ENCODE results near the gene IMMP2L.

Gene IMMP2L

DNA sequence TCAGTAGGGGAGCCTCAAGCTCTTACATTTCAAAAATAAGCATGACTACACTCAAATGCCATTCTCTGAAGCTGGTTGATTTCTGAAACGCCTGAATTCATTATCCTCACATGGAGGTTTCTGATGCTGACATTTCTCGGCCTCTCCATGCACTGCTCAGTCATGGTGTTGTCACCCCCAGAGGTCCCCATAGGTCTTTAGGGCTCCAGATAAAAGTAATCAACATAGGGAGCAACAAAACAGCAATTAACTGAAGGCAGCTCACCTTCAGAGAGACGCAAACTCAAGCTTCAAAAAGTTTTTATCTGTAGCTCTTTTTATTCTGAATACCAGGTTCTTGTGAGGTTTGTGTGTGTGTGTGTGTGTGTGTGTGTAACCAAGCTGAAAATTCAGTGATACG lies 694.5 kb downstream of the IMMP2L start:
- no peak for DNase-seq (ENCODE audit: low read depth)

DNA sequence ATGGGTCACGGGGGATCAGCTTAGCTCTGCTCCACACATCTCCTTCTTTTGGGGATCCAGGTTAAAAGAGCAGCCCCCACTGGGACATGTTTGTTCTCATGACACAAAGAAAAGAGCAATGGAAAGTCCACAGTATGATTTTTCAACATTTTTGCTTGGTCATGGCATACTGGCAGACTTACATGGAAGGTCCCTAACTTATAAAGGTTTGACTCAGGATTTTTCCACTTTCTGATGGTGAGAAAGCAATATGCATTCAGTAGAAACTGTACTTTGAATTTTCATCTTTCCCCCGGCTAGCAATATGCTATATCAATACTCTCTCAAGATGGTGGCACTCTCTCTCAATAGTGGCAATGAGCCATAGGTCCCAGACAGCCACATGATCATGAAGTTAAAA lies 699.0 kb downstream of the IMMP2L start:
- DNase-seq (ENCODE audit: low read depth), result no peak

DNA sequence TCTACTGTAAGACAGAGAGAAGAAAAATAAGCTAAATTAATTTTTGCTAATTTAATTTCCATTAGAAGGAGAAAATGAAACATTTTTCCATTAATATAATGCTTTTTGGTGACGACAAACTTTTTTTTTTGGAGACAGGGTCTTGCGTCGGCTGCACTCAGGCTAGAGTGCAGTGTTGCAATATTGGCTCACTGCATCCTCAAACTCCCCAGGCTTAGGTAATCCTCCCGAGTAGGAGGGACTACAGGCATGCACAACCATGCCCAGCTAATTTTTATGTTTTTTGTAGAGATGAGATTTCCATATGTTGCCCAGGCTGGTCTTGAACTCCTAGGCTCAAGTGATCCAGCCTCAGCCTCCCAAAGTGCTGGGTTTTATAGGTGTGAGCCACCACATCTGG lies 701.1 kb downstream of the IMMP2L start:
- DNase-seq (ENCODE audit: low read depth), result no peak

DNA sequence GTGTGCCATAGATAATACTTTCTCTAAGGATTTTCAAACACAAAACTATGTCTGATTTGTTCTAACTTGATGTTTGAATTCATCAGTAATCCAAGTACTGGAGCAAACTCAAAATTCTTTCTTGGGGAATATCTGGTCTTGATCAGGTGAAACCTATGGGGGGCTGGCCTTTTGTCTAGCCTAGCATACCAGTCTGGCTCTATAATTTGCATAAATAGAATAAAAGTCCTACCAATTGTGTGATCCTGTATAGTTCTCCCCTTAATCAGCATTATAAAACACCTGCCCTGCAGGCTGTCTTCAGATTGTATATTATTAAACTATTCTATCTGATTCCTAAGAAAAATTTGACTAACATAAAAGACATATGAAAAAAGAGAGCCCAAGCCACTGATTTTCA lies 705.2 kb downstream of the IMMP2L start:
- DNase-seq (ENCODE audit: low read depth), result no peak

DNA sequence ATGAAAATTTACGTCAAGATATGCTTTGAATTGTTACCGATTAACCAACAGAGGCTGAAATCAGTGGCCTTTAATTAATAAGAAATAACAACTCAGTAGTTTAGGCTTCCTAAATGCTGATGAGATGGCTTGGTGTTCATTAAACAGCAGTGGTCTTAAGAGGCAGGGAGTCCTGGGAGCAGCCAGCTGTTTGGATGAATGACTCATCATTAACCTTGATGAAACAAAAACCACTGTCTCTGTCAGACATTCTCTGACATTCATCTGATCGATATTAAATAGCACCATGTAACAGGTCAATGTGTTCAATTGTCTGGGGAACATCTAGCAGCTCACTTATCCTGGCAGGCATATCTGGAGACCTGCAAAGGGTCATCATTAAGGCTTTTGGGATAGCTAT lies 705.6 kb downstream of the IMMP2L start:
- DNase-seq (ENCODE audit: low read depth), result no peak

DNA sequence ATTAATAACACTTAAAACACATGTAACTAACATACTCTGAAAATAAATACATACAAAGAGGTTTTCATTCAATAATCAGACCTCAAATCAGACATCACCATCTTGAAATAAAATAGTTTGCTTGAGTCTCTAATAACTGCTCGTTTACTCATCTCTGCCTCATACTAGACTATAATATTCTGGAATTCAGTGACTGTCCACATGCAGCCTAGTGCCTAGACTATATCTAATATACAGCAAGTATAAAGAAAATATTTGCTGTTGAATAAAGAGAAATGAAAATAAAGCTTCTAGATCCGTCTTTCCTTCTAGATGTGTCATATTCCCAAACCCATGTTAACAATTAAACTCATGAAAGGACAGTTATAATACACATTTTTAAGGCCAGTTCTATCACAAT lies 707.6 kb downstream of the IMMP2L start:
- no peak for DNase-seq (ENCODE audit: low read depth)

DNA sequence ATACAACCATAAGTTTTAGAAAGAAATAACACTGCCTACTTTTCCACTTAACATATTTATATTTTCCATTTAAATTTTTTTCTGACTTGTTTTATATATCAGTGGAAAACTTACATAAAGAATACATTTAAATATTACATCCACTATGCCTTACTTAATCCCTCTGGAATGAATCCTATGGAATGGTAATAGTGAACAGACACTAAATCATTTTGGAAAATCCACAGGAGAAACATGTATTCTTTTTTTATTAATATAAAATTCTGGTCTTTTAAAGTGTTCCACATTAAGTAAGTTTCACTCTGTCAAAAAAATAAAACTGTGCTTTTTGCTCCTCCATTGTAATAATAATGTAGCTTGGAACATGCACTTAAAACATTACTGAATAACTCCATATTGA lies 708.1 kb downstream of the IMMP2L start:
- no peak for DNase-seq (ENCODE audit: low read depth)

DNA sequence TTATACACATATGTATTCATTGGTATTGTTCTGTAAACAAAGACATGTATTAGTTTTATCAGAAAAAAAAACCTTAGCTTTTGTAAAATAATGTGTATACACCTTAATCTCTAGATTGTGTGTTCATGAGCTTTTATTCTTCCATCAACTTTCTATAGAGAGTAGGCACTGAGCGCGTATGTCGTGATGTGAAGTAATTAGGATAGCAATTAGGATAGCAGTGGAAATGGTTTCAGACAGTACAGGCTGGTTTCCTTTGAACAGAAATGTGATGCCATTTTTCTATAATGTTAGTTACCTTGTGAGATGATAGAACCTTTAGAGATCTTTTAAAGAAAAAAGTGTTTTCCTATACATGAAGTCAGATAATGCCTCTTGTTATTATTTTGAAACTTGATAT lies 709.0 kb downstream of the IMMP2L start:
- DNase-seq (ENCODE audit: low read depth), result no peak

DNA sequence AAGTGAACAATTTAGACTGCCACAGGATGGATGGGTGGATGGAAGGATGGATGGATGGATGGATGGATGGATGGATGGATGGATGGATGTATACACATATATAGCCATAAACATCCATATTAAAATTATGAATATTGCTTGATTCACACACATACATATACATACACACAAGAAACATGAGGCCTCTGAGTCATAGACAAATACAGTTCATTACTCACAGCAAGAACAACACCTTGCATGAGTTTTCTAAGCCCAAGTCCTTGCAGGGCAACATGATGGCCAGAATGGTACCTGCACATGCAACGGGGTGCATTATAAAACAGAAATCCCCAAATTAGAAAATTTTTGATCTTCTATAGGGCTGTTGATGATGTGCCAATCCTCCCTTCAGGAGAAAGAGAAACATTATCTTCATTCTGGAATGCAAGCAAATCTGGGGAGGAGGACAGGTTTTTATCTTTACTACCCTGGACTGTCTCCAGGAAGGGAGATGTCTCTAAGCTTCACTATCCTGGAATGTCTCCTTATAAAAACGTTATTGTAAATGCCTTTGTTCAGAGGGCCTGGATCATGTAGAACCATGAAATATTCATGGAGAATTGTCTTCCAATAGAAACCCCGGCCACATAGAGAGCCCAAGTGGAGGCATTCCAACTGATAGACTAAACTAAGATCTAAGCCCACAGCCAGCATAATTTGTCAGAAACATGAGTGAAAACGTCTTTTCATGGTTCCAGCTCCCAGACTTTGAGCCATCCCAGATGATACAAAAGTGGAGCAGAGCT lies 709.9 kb downstream of the IMMP2L start:
- DNase-seq (ENCODE audit: low read depth), result no peak

DNA sequence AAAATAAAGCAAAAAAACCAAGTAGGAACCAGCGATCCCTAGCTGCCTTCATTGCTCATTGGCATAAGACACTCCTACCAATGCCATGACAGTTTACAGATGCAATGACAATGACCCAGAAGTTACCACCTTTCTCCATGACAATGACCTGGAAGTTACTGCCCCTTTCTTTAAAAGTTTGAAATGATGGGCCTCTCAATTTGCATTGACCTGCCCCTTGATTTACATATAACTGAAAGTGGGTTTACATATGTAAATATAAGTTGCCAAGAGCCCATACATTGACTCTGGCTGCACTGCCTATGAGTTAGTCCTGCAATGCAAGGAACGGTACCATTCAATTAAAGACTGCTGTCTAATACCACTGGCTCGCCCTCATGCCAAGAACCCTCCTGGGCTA lies 712.1 kb downstream of the IMMP2L start:
- no peak for DNase-seq (ENCODE audit: low read depth)

DNA sequence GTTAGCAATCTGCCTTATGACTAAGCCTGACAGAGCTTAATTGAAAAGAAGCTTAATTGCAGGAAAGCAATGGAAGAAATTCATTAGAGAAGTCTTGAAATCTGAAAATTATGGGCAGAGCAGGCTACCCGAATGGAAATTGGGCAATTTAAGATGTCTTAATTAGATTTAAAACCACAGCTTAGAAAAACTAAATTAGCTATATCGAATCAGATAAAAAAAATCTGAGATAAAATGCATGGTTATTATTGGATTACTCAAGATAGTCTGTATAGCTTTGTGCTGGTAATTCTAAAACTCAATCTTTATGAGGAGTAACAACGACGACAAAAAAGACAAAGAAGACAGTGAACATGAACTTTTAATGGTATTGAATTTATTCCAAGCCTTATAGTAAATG lies 719.5 kb downstream of the IMMP2L start:
- DNase-seq (ENCODE audit: low read depth), result no peak

DNA sequence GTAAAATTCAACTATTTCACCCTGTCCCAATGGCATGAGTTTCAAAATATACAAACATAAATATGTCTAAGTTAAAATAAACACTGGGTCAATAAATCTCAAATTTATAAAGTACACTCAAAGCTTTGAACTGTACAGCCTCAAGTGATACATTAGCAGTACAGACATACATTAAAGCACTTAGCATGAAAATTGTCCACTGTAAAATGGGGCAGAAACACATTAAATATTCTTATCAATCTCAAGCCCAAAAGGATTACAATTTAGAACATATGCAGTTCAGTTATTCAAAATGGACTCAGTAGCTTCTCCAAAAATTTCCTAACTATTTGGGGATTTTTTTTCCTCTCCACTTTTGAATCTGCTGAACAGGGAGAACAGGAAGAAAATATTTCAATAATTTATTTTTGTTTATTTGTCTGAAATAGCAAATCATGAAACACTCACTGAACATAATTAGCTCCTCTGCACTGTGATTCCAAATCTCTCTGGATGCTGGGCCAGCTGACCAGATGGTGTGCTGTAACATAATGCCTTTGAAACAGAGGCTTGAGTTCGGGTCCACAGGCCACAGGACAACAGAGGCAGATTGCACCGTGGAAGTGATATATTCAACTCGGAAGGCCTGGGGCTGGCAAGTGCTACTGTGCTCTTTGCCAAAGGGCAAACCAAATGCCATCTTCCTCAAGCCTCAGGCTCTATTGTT lies 720.3 kb downstream of the IMMP2L start:
- DNase-seq (ENCODE audit: low read depth), result no peak

DNA sequence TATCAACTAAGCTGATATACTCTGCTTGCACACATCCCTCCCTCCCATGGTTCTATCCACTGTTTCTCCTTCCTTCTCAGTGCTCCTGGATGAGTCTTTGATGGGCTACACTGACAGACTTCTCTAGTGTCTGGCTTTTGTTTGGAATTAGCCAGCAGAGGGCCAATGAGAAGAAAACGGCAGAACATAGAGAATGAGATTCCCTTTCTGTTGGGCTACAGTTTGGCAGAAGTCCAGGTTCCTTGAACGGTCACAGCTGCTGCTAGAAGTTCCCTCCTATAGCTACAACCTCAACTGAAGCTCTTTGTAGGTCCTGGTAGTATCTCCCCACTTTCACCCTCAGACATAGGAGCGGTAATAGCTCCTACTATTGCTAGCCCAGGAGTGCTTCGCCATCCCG lies 722.4 kb downstream of the IMMP2L start:
- DNase-seq (ENCODE audit: low read depth), result no peak

DNA sequence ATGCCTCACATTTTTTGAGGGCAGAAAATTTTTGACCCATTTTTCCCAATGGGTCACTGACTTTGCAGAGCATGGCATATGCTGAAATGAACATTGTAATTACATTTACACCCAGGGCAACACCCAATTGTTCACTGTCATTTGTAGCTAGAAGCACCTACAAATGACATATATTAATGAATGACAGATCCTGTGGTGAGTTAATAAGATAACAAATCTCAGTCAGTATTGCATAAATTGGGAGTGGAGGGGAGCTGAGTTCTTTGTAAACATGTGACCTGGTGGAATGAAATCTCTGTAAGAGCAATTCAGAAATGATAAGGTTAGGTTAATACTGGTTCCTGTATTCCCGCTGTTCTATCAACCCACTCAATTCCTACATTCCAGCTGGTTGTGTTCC lies 726.4 kb downstream of the IMMP2L start:
- no peak for DNase-seq (ENCODE audit: low read depth)

DNA sequence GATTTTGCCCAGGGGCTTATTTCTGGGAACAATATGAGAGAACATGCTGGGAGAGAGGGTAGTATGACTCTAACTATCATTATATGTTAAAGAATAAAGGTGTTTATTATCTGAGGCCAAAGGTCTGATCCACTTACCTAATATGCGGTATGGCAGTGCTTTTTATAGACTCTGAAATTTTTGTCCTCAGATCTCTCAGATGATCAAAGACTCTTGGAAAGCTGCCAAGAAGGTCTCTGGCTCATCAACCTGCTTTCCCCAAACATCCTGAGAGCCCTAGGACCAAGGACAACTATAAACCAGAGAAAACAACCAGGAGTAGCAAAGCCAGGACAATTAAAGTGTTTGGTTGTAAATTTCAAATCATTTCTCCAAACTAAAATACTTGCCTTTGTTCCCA lies 727.1 kb downstream of the IMMP2L start:
- no peak for DNase-seq (ENCODE audit: low read depth)

DNA sequence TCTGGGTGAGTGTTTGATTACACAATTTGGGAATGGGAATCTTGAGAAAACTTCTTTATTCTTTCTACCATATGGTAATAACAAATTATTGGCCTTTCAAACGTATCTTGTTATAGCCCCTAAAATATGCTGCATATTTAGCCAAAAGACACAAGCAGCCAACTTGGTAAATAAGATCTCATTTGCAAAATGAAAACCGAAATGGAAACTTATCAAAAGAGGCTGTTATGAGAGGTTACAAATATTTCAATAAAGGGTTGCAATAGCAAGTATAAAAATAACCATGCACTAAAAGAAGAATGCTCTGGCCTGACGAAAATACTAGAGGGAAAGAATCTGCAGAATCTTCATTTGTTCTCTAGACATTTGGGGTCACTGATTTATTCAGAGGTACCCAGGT lies 730.9 kb downstream of the IMMP2L start:
- DNase-seq (ENCODE audit: low read depth), result no peak

DNA sequence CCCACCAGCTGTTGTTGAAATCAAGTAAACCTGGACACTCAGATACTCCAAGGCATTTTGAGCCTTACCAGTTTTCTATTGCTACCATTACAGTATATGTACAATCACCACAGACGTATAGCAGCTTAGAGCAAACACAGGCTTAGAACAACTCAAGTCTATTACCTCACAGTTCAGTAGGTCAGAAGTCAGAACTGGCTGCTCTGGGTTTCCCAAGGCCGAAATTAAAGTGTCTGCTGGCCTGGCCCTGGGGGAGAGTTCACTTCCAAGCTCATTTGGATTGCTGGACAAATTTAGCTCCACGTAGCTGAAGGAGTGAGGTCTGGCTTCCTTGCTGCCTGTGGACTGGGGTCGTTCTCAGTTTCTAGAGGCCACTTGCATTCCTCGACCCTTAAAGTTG lies 731.5 kb downstream of the IMMP2L start:
- no peak for DNase-seq (ENCODE audit: low read depth)

DNA sequence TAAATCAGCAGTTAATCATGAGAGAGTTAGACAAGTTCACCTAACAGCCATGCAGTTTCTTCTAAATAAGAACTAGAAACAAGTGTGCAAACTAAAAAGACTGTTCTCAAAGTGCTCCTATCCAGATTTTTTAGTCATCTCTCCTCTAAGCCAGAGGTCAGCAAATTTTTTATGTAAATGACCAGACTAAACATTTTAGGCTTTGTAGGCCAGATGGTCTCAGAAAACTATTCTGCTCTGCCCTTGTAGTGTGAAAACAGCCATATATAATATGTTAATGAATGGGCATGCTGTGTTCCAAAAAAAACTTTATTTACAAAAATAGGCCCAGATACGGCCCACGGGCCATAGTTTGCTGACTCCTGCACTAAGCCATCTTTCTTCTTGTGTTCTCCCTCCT lies 734.4 kb downstream of the IMMP2L start:
- no peak for DNase-seq (ENCODE audit: low read depth)

DNA sequence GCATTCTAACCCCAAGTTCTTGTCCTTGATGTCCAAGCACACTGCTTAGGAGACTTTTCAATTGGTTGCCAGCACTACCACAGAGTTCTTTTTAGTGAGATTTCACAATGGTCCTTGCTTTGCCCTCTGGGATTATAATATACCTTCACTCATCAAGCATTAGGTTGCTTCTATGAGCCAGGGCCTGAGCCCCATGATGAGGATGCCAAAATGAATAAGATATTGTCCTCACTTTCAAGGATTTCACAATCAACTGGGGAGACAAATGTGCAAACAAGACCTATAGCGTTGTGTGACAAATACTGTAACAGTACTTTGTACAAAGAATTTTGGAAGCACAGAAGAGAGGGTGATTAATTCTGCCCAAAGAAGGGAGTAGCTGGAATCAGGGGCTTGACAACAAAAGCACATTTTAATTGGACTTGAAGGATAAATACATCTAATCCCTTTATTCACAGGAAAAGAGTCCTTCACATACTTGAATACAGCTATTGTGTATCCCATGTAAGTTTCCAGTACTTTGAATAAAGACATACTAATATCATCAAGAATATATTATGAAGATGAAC lies 734.9 kb downstream of the IMMP2L start:
- DNase-seq (ENCODE audit: low read depth), result no peak

DNA sequence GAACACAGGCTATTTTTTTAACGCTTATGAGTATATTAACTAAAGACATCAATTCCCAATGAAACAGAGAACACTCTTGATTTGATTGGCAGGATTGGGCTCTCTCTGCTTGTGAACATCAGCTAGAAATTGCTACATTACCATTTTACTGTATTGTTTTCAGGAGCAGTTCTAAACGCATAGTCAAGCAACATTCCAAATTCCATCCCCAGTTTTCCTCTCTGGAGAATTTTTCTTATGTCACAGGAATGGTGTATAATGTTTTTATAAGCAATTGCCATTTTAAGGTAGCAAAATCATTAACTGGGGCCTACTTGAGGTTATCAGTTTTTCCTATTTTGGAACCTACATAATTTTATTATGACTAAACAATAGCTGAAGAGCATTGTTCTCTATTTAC lies 748.3 kb downstream of the IMMP2L start:
- DNase-seq (ENCODE audit: low read depth), result no peak

DNA sequence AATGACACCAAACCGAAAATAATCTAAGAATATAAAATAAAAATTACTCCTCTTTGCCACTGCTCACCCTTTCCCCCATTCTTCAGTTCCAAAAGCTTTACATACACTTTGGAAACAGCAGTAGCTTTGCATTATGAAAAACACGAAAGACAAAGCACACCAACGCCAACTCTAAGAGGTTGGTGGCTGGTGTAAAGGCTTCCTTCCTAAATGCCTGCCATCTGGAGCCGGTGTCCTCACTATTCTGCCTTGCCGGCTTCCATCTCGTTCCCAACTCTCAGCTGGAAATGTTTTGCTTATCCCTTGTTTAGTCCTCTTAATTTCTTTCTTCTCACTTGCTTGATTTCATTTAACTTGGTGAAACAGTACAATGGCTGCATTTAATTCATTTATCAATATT lies 752.5 kb downstream of the IMMP2L start:
- DNase-seq (ENCODE audit: low read depth), result no peak

DNA sequence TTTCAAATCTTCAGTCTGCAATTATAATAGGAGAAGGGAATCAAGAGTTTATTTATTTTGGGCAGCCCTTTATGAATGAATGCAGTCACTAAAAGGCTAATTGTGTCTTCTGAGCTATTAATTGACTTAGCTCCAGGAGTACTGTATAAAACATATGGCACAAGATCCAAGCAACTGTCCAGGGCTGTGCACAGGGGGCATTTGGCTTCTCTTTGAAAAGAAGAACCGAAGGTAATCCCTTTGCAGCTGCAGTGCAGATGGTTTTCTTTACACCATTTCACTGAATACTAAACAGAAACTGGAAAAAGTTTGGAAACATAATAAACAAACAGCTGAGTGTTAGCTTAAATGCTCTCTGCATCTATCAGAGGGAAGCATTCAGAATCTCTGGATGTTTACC lies 753.9 kb downstream of the IMMP2L start:
- no peak for DNase-seq (ENCODE audit: low read depth)

DNA sequence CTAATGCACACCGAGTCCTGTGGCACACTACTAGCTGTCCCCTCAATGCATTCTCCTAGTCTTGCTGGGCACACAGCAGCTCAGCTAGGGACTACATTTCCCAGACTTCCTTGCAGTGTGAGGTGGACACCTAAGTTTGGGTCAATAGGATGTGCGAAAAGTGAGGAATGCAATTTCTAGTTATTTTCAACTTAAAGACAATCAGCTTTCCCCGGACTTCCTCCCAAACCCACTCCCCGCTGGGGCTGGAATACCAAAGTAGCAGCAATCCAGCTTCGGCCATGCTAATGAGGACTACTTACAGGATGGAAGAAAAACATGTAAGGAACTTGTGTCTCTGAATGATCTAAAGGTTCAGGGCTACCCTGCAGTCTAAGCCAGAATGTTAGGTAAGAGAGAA lies 757.8 kb downstream of the IMMP2L start:
- DNase-seq (ENCODE audit: low read depth), result no peak
